Esophagus muscularis mucosa (tissue), 4 donors: ENCODE results near the gene RERE. TPM values are rescaled to one million over a fixed set of nuclear protein-coding genes. Genes with fewer than 3 reads are reported as not detected.
A peak's percentile ranks its signal among the peaks of the same experiment; 100 is the strongest.

Experiments
- DNase-seq: peaks from one replicate; pipeline ENCODE4 v3.0.0-alpha.2; 2017; ENCODE audit errors: extremely low spot score
- H3K27ac ChIP-seq, 4 donors: fragments of 200-600 bp; sonication (generic); replicated peaks in 1 of 4; 1 replicate in 3 of 4; 2 replicates in 1 of 4; pipeline ENCODE4 v1.5.1; 2016 to 2019; ENCODE audit warnings: mild to moderate bottlenecking in 1 of 4
- H3K27me3 ChIP-seq, 4 donors: fragments of 200-600 bp; sonication (generic); one replicate each; pipeline versions ENCODE4 v1.5.1 to v1.6.0; 2016 to 2019
- H3K36me3 ChIP-seq, 4 donors: fragments of 200-600 bp; sonication (generic); one replicate each; pipeline ENCODE4 v1.5.1; 2016 to 2019
- H3K4me1 ChIP-seq, 4 donors: fragments of 200-600 bp; sonication (generic); one replicate each; pipeline ENCODE4 v1.5.1; 2016 to 2019
- H3K4me3 ChIP-seq, 4 donors: fragments of 200-600 bp; sonication (generic); 1 replicate in 2 of 4; 2 replicates in 2 of 4; pipeline ENCODE4 v1.5.1; 2016 to 2019; ENCODE audit warnings: mild to moderate bottlenecking in 4 of 4, moderate library complexity in 1 of 4
- H3K9me3 ChIP-seq, 4 donors: fragments of 200-600 bp; sonication (generic); 1 replicate in 3 of 4; 2 replicates in 1 of 4; pipeline ENCODE4 v1.5.1; 2016 to 2019
- CTCF ChIP-seq, 3 experiments: fragments of 200-600 bp in 2 of 3; fragments of 450-650 bp in 1 of 3; sonication (generic) in 2 of 3; IDR thresholded peaks; one replicate each; pipeline ENCODE4 v1.5.1; 2017 to 2019; ENCODE audit warnings: antibody characterized with exemption in 3 of 3, mild to moderate bottlenecking in 2 of 3, moderate library complexity in 1 of 3
- EP300 ChIP-seq: sonication (generic); formaldehyde crosslinking; IDR thresholded peaks from one replicate; pipeline ENCODE4 v1.6.1; 2017; ENCODE audit warnings: antibody characterized with exemption
- POLR2A ChIP-seq: fragments of 450-650 bp; IDR thresholded peaks from one replicate; pipeline ENCODE4 v1.6.1; 2017; ENCODE audit warnings: antibody characterized with exemption, moderate library complexity, mild to moderate bottlenecking, low read depth
- POLR2AphosphoS5 ChIP-seq, 2 donors: sonication (generic); formaldehyde crosslinking; IDR thresholded peaks; one replicate each; pipeline ENCODE4 v1.6.1; 2017; ENCODE audit warnings: antibody characterized with exemption in 2 of 2
- WGBS: methylation state at CpG from one replicate; pipeline ENCODE4 v1.1.5; 2018; 5-methylcytosine and 5-hydroxymethylcytosine counted together
- intact Hi-C: fragments of 100-400 bp; cut with DNase I; formaldehyde crosslinking; loops from one replicate; pipeline ENCODE4 v1.15.1; 2023
- total RNA-seq, 4 donors: library from RNA; depleted of rRNA; stranded (reverse); fragments of >200 nt; gene quantifications; one replicate each; pipeline versions ENCODE4 v1.1.0 to v1.2.1, GENCODE V29; 2016

The RERE gene
- total RNA-seq, 4 donors from 2014 or later: 133 to 212 (median 168) TPM

GRCh38 chr1:8368956-8369639 is 448.3 kb downstream of the RERE start:
- Histone ChIP-seq H3K27me3 (no peaks in the 10 kb centered on the region), H3K36me3 (peaks cover 0 to 24% (median 15%) of the 10 kb centered on the region in 4 donors), H3K4me3 (no peak overlapping the region), H3K27ac (peak overlapping the region; percentile 91 to 95 (median 93)), H3K4me1 (peaks cover 97 to 100% (median 100%) of the 10 kb centered on the region in 4 donors), H3K9me3 (no peaks in the 10 kb centered on the region)
- intact Hi-C loops: no loop called here
- no peak for DNase-seq
- 68% methylated on average over 5 of the region's 5 CpGs for WGBS
- TF ChIP-seq POLR2A: no peak
- TF ChIP-seq POLR2AphosphoS5 (IDR thresholded peaks at IDR 0.05): no peak
- TF ChIP-seq CTCF (IDR thresholded peaks at IDR 0.05): no peak
- no peak for TF ChIP-seq EP300

GRCh38 chr1:8367571-8368194 is 449.8 kb downstream of the RERE start:
- no peak for DNase-seq
- H3K27me3 ChIP-seq: no peaks in the 10 kb centered on the region
- intact Hi-C loops: no loop called here
- peaks cover 3 to 38% (median 29%) of the 10 kb centered on the region in 4 donors for H3K36me3 ChIP-seq
- H3K4me1 ChIP-seq: peaks cover 98 to 100% (median 100%) of the 10 kb centered on the region in 4 donors
- 59% methylated on average over 7 of the region's 8 CpGs for WGBS
- H3K9me3 ChIP-seq: no peaks in the 10 kb centered on the region
- no peak for TF ChIP-seq POLR2AphosphoS5 (IDR thresholded peaks at IDR 0.05)
- no peak overlapping the region for H3K4me3 ChIP-seq
- H3K27ac ChIP-seq: peak overlapping the region; percentile 91 to 95 (median 93)

DNA sequence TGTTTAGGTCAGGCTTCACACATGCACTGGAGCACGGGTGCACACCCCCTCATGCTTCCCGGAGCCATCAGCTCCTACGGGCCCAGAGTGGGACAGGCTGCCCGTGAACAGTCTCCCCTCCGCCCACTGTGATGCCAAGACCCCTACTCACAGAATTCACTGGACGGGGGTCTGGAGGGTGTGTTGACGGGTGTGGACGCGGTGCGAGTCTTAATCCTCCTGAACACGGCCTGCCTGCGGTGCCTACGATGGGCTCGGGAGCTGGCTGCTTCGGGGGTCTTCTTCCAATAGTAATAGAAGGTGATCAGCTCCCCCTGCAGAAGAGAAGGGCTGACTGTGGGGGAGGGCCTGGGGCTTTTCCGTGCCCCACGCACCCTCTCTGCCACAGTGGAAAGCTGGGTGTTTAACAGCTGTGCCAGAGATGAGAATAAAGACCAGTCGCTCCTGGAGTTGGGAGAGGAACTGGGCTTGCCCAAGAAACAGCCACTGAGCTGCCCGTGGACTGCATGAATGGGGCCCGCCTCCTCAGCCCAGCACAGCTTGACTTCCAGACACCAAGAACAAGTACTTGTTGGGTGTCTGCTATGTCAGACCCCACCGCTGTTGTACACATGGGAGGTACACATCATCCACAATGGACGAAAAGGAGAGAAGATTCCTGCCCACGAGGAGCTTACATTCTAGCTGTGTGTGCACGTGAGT is 451.6 kb downstream of the RERE start:
- no peak overlapping the region for H3K4me3 ChIP-seq
- intact Hi-C loops: no loop called here
- TF ChIP-seq EP300 (no peak), POLR2A (no peak), CTCF (IDR thresholded peaks at IDR 0.05) (no peak), POLR2AphosphoS5 (IDR thresholded peaks at IDR 0.05) (no peak)
- no peak for DNase-seq
- H3K27ac ChIP-seq: peak overlapping the region; percentile 91 to 95 (median 93)
- no peaks in the 10 kb centered on the region for H3K27me3 ChIP-seq
- H3K36me3 ChIP-seq: peaks cover 21 to 57% (median 47%) of the 10 kb centered on the region in 4 donors
- WGBS: 92% methylated on average over 23 of the region's 24 CpGs
- H3K9me3 ChIP-seq: no peaks in the 10 kb centered on the region
- peaks cover 81 to 100% (median 93%) of the 10 kb centered on the region in 4 donors for H3K4me1 ChIP-seq

- Histone ChIP-seq H3K27ac (peak overlapping the region; percentile 91 to 95 (median 93)), H3K27me3 (no peaks in the 10 kb centered on the region), H3K4me1 (peaks cover 71 to 96% (median 85%) of the 10 kb centered on the region in 4 donors), H3K36me3 (peaks cover 29 to 67% (median 58%) of the 10 kb centered on the region in 4 donors), H3K9me3 (no peaks in the 10 kb centered on the region), H3K4me3 (peak overlapping the region in 1 of 4 donors; percentile 16)
- DNase-seq: no peak
- intact Hi-C loops: no loop called here
- TF ChIP-seq CTCF (IDR thresholded peaks at IDR 0.05) (no peak), POLR2A (no peak), EP300 (peak; percentile 67), POLR2AphosphoS5 (IDR thresholded peaks at IDR 0.05) (peak; percentile 70 to 87)
- 75% methylated on average over 25 of the region's 29 CpGs for WGBS
These were observed 452.7 kb downstream of the RERE start for GRCh38 chr1:8364528-8365442.
